HUDEP-2 (cell line): ENCODE data around the gene KDM4B.

Source experiments
- DNase-seq, 76 experiments: peaks; one replicate each; lab custom pipeline; 2025; ENCODE audit not compliant: unreplicated experiment in 76 of 76; lab: John Stamatoyannopoulos, UW

The KDM4B gene

GRCh38 chr19:4983346-4984105 lies 14.6 kb downstream of the KDM4B start:
- no peak for DNase-seq

- no peak for DNase-seq
Measured at GRCh38 chr19:4984106-4984380, 15.1 kb downstream of the KDM4B start.

- DNase-seq, result no peak
Measured at GRCh38 chr19:4984438-4984990, 15.6 kb downstream of the KDM4B start.

GRCh38 chr19:4985551-4985991 lies 16.7 kb downstream of the KDM4B start:
- DNase-seq, result no peak

- DNase-seq, result no peak
Measured at GRCh38 chr19:4986056-4986455, 17.1 kb downstream of the KDM4B start.

- no peak for DNase-seq
Measured at GRCh38 chr19:4986471-4986891, 17.6 kb downstream of the KDM4B start.

- peak in 37 of 76 experiments; percentile 18 to 59 (median 36) for DNase-seq
Measured at GRCh38 chr19:4987256-4987655, 18.3 kb downstream of the KDM4B start.

- DNase-seq, result no peak
Measured at GRCh38 chr19:4987692-4988370, 18.9 kb downstream of the KDM4B start.

- DNase-seq, result no peak
Measured at GRCh38 chr19:4988770-4989251, 19.9 kb downstream of the KDM4B start.

- no peak for DNase-seq
Measured at GRCh38 chr19:4990306-4990705, 21.4 kb downstream of the KDM4B start.

- DNase-seq, result no peak
Measured at GRCh38 chr19:4991538-4991937, 22.6 kb downstream of the KDM4B start.

GRCh38 chr19:4991996-4992698 lies 23.2 kb downstream of the KDM4B start:
- no peak for DNase-seq

- no peak for DNase-seq
Measured at GRCh38 chr19:4993683-4994082, 24.8 kb downstream of the KDM4B start.

GRCh38 chr19:4996701-4997100 lies 27.8 kb downstream of the KDM4B start:
- peak in 5 of 76 experiments; percentile 17 to 38 (median 24) for DNase-seq

GRCh38 chr19:4997297-4997696 lies 28.4 kb downstream of the KDM4B start:
- no peak for DNase-seq

- no peak for DNase-seq
Measured at GRCh38 chr19:5000120-5000611, 31.3 kb downstream of the KDM4B start.

GRCh38 chr19:5001615-5002014 lies 32.7 kb downstream of the KDM4B start:
- DNase-seq, result peak in 49 of 76 experiments; percentile 19 to 72 (median 47)

GRCh38 chr19:5002143-5002542 lies 33.2 kb downstream of the KDM4B start:
- DNase-seq, result no peak

GRCh38 chr19:5003781-5004180 lies 34.9 kb downstream of the KDM4B start:
- no peak for DNase-seq

- DNase-seq, result no peak
Measured at GRCh38 chr19:5005096-5005495, 36.2 kb downstream of the KDM4B start.

- peak in 70 of 76 experiments; percentile 43 to 92 (median 74) for DNase-seq
Measured at GRCh38 chr19:5006201-5006600, 37.3 kb downstream of the KDM4B start.
